BE2C (cell line): Measurements from ENCODE around the gene ADD3. TPM values are rescaled to one million over a fixed set of nuclear protein-coding genes. Genes with fewer than 3 reads are reported as not detected.

Experiments
- DNase-seq: peaks from one replicate; pipeline ENCODE4 v3.0.0-alpha.2; 2020
- H3K27me3 ChIP-seq: fragments of 250-450 bp; sonication (Bioruptor Pico); 2 replicates; pipeline ENCODE4 v1.5.1; 2020; ENCODE audit warnings: mild to moderate bottlenecking
- H3K36me3 ChIP-seq: fragments of 250-450 bp; sonication (Bioruptor Pico); 2 replicates; pipeline ENCODE4 v1.5.1; 2020; ENCODE audit warnings: mild to moderate bottlenecking
- H3K4me1 ChIP-seq: fragments of 250-450 bp; sonication (Bioruptor Pico); 2 replicates; pipeline ENCODE4 v1.5.1; 2020
- H3K4me3 ChIP-seq: 2 replicates; pipeline ENCODE4 v1.5.1; 2011; ENCODE audit warnings: low read depth, low read length
- H3K9me3 ChIP-seq: fragments of 250-450 bp; sonication (Bioruptor Pico); 2 replicates; pipeline ENCODE4 v1.5.1; 2020
- CTCF ChIP-seq: IDR thresholded peaks from 2 replicates; pipeline ENCODE4 v1.5.1; 2012; ENCODE audit warnings: mild to moderate bottlenecking, low read depth, low read length
- polyA plus RNA-seq: library from polyadenylated mRNA; unstranded; fragments of >200 nt; gene quantifications from one replicate; pipeline ENCODE4 v1.2.1, GENCODE V29; 2012; ENCODE audit warnings: low read depth, missing spikeins; ENCODE audit not compliant: insufficient read length, insufficient read depth

The ADD3 gene
- polyA plus RNA-seq: 26.0 TPM

- peak within 1 kb of the TSS; percentile 84 for H3K4me3 ChIP-seq
- no peaks in the 10 kb centered on the region for H3K27me3 ChIP-seq
- H3K36me3 ChIP-seq: no peaks in the 10 kb centered on the region
- peaks cover 22% of the 10 kb centered on the region for H3K4me1 ChIP-seq
- no peaks in the 10 kb centered on the region for H3K9me3 ChIP-seq
- peak; percentile 99 for DNase-seq
- no peak for TF ChIP-seq CTCF
Observed at GRCh38 chr10:110007701-110008517, at the start of gene ADD3. ADD3 (plus strand) TSS chr10:110007984; CDS start chr10:110100654, 92,670 bp downstream.

GRCh38 chr10:109958059-109958458, 49.7 kb upstream of the ADD3 start:
- Histone ChIP-seq H3K36me3 (no peaks in the 10 kb centered on the region), H3K4me3 (no peak overlapping the region), H3K27me3 (no peaks in the 10 kb centered on the region), H3K9me3 (no peaks in the 10 kb centered on the region), H3K4me1 (peaks cover 6% of the 10 kb centered on the region)
- TF ChIP-seq CTCF: no peak
- no peak for DNase-seq

- Histone ChIP-seq H3K36me3 (no peaks in the 10 kb centered on the region), H3K4me3 (no peak overlapping the region), H3K9me3 (no peaks in the 10 kb centered on the region), H3K4me1 (peaks cover 12% of the 10 kb centered on the region; the same call in 1 of the 2 replicates), H3K27me3 (no peaks in the 10 kb centered on the region)
- no peak for TF ChIP-seq CTCF
- no peak for DNase-seq
Observed at GRCh38 chr10:109959259-109960145, 48.3 kb upstream of the ADD3 start.

GRCh38 chr10:109960682-109961081, 47.1 kb upstream of the ADD3 start:
- DNase-seq: no peak
- Histone ChIP-seq H3K27me3 (no peaks in the 10 kb centered on the region), H3K36me3 (no peaks in the 10 kb centered on the region), H3K4me1 (peaks cover 19% of the 10 kb centered on the region), H3K4me3 (no peak overlapping the region), H3K9me3 (no peaks in the 10 kb centered on the region)
- TF ChIP-seq CTCF: no peak

GRCh38 chr10:109961174-109962001, 46.4 kb upstream of the ADD3 start:
- Histone ChIP-seq H3K27me3 (no peaks in the 10 kb centered on the region), H3K36me3 (no peaks in the 10 kb centered on the region), H3K4me1 (peaks cover 25% of the 10 kb centered on the region), H3K9me3 (no peaks in the 10 kb centered on the region), H3K4me3 (no peak overlapping the region)
- no peak for TF ChIP-seq CTCF
- DNase-seq: no peak
